RKO (cell line): ENCODE data around the gene CYP1B1.
"Not testable (repeated sequence)": the region's sequence is repeated elsewhere in the genome, so short reads cannot be mapped to it uniquely, and the experiment has no call there.

Experiments used
- DNase-seq: peaks from one replicate; pipeline ENCODE4 v3.0.0-alpha.2; 2016; ENCODE audit warnings: low spot score

CYP1B1 gene

GRCh38 chr2:38098421-38099098 is 22.6 kb upstream of the CYP1B1 start:
- no peak for DNase-seq

DNA sequence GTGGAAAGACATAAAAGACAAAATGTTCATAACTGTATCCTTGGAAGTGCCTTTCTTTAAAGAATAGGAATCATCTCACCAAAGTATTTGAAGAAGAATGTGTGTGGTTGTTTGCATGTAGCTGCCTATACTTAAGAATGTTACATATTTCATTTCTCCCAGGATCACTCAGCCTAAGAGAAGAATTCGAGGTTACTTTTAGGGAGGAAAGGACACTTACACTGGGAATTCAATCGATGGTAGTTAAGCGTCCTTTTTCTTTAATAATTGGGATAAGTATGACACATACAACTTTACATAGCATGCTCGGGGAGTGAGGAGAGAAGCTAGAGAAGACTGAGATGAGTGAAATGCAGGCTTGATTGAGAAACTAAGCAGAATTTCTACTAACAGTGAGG is 22.0 kb upstream of the CYP1B1 start:
- no peak for DNase-seq

DNA sequence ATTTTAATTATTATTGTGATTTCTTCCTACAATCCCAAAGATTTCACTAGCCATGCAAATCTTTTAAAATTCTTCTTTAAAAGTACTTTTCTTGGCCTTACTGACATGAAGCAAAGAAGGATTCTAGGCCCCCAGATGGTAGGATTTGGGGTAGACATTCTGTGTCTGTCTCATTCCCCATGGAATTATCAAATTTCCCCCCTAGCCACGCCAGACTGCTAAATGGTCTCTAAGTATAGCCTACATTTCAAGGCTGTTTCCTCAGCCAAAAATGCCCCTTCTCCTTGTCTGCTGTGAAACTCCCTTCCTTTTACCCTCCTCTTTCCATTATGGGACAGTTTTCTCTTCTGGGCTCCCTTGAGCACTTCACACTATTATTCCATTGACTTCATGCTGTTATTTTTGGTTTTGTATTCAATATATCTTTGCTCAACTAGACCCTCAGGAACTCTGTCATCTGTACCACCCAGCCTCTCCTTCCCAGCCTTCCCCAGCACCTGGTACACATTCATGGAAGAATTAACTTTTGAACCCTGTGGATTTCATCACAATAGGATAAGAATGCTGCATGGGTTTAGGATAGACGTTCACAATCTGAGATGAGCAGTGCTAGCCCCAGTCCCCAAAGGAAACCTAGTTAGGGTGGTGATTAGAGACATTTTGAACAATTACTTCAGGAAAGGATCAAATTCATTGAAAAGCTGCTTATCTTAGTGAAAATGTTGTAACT is 21.5 kb upstream of the CYP1B1 start:
- no peak for DNase-seq

DNA sequence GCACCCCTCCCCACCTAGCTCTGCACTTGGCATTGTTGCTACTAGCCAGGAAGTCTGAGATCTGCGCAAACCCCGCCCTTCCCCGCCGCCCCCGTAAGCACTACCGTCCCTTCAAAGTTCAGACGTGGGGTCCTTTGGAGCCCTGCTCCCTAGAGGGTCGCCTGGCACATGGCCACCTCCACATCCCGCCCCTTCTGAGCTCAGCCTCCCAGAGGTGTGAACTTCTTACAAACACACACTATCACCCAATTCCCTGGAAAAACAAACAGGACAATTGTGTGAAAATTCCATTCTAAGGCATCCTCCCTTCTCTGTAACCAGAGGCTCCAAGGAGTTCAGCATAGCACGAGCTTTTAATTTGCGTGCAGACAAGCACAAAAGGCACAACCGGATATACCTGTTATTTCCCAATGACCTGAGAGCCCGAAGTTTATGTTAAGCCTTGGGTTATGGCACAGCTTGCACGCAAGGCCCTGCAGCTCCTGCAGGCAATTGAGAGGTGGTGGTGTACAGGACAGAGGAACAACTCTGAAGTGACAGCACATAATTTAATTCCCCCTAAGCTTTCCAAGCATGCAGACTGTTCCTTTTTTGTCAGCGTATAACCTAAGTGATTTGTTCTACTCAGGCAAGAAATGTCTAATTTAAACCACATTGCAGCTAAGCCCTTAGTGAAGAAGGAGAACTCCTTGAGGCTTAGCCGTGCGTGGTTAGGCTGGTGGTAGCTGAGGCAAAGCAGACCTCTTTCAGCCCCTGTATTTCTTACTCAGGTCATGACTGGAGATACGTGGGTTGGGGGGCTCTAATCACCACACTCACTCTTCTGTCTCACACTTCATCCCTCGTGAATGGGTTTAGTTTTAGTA is 20.3 kb upstream of the CYP1B1 start:
- no peak for DNase-seq

DNA sequence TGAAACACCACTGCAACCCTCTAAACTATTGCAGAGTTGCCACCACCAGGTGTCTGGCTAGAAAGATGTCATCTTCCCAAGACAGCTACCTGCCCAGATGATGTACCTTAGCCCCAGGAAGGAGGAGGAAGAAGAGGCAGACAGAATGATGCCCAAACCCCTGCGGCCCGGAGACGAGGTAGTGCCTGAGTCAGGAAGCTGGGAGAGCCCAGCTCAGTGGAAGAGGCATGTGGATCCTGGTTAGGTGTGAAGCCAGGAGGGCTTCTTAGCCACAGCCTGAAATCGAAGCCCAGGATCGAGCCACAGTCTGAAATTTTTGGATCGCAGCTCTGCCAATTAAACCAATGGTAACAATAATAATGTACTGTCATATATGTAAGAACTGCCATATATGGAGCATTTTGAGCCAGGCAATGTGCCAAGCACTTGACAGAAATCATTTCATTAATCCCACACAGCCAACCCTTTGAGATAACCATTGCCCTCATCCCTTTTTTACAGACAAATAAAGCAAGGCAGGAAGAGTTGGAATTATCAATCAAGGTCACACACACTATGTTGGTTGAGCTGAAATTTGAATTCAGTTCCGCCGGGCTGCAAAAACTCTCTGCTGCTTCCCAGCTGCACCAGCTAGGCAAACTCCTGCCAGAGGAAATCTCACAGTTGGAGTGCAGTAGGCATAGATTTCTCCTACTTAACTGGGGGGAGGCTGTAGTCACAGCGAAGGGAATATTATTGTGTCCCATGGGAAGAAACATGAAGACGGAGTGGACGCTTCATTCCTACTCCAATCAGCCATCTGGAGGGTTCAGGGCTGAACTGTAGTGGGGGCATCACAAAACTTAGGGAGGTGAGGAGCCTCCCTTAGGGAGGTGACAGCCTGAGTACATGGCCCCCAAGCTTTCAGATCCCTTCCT is 19.4 kb upstream of the CYP1B1 start:
- DNase-seq: no peak

DNA sequence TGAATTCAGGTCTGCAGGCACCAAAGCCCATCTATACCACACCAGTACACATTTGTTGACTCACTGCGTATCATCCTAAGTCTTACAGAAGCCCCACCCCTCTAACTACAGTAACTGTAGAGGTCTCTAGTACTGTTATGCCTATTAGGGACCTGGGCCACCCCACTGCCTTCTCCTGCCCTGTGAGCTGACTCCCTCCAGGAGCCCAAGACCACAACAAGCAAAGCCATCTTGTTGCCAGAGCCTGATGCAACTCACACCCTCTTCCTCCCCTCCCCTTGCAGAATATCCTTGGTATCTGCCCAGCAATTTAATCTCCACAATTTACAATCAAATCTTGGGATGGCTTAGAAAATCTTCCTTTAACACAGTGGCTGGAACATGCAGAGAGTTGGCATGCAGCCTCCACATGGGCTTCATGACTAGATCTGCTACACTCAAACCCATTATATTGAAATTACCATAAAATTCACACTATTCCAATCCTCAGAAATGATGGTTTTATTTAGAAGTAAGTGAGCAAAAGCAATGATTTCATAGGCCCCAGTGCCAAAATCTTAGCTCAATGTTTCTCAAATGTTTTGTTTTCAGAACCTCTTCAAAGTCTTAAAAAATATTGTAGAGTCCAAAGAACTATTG is 17.7 kb upstream of the CYP1B1 start:
- no peak for DNase-seq

DNA sequence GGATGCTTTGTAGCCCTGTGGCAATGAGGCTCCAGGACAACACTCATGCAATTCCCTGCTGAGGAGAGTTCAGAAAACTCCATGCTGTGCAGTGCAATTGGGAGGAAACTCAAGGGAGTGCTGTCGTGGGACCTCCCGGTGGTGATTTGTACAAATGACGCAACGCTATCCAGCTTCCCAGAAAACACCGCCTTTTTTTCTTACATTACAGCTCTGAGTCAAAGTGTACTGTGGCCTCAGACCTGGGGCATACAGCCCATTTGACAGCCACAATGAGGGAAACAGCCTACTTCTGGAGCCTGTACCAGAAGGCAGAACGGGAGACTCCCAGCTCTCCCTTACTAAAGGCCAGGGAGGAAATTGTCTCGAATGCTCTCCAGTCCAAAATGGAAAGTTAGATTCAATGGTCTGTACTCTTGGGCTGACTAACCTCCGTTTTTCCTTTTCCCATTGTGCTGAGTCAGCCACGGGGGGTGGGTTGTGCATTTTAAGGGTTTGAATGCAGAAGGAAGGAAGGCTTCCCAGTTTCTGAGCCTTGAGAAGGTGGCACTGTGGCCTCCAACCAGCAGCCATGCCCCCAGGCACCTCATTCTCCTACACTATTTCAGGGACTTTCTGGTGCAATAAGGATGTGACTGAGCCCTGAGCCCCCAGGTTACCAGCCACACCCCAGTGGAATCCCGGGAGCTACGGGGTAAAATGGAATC is 16.4 kb upstream of the CYP1B1 start:
- no peak for DNase-seq

- DNase-seq: no peak
Observed at GRCh38 chr2:38091760-38092159, 15.8 kb upstream of the CYP1B1 start.

DNA sequence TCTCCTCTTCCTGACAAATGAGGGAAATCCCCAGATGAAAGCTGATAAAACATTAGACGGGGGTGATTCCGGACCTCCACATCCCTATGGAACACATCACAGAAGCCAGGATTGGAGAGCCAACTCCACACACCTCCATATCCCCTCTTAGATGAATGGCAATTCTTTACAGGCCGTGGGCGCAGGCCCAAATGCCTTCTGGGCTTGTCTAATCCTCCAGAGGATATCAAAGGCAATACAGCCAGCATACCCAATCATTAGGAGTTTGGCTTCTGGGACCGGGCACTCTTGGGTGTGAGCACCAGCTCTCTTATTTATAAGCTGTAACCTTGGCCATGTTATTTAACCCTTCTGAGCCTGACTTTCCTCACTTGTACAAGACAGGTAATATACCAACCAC is 15.0 kb upstream of the CYP1B1 start:
- DNase-seq: no peak

GRCh38 chr2:38090212-38090611 is 14.3 kb upstream of the CYP1B1 start:
- DNase-seq: not testable (repeated sequence)

DNA sequence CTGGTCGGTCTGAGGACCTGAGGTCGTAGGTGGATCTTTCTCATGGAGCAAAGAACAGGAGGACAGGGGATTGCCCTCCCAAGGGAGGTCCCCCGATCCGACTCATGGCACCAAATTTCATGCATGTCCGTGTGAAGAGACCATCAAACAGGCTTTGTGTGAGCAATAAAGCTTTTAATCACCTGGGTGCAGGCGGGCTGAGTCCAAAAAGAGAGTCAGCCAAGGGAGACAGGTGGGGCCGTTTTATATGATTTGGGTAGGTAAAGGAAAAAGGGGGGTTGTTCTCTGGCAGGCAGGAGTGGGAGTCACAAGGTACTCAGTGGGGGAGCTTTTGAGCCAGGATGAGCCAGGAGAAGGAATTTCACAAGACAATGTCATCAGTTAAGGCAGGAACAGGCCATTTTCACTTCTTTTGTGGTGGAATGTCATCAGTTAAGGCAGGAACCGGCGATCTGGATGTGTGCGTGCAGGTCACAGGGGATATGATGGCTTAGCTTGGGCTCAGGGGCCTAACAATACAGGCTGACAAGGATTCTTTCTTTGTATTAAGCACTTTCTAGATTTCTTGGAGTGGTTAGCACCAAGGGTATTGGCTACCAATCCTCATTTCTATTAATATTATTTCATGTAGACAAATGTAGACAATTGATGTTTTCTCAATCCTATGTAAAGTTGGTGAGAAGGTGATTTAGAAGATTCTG is 10.2 kb upstream of the CYP1B1 start:
- DNase-seq: not testable (repeated sequence)

DNA sequence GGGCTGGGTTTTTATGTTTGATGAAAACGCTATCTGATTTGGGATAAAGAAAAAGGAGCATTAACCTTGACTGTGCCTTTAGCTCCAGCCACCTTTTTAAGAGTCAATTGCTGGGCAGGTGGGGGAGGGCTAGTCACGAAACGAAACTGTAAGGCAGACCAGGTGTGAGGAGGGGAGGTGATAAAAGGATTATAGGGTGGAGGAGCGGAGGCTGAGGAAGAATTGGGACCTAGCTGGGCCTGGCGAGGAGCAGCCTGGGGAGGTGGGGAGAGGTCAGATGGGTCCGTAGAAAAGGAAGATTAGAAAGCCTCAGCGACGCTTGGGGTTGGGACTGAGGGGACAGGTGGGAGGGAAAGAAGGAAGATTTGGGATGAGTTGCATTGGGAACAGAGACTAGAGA is 8.6 kb upstream of the CYP1B1 start:
- not testable (repeated sequence) for DNase-seq

DNA sequence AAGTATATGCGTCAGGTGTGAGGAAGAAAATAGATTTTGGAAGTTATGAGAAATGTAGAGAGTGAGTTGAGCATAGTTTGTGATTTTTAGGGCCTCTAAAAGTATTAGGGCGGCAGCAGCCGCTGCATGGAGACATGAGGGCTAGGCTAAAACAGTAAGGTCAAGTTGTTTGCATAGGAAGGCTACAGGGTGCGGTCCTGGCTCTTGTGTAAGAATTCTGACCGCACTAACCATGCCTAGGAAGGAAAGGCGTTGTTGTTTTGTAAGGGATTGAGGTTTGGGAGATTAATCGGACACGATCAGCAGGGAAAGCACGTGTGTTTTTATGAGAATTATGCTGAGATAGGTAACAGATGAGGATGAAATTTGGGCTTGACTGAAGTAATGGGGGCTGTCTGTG is 6.8 kb upstream of the CYP1B1 start:
- not testable (repeated sequence) for DNase-seq

- DNase-seq: no peak
Observed at GRCh38 chr2:38080346-38080745, 4.4 kb upstream of the CYP1B1 start.

DNA sequence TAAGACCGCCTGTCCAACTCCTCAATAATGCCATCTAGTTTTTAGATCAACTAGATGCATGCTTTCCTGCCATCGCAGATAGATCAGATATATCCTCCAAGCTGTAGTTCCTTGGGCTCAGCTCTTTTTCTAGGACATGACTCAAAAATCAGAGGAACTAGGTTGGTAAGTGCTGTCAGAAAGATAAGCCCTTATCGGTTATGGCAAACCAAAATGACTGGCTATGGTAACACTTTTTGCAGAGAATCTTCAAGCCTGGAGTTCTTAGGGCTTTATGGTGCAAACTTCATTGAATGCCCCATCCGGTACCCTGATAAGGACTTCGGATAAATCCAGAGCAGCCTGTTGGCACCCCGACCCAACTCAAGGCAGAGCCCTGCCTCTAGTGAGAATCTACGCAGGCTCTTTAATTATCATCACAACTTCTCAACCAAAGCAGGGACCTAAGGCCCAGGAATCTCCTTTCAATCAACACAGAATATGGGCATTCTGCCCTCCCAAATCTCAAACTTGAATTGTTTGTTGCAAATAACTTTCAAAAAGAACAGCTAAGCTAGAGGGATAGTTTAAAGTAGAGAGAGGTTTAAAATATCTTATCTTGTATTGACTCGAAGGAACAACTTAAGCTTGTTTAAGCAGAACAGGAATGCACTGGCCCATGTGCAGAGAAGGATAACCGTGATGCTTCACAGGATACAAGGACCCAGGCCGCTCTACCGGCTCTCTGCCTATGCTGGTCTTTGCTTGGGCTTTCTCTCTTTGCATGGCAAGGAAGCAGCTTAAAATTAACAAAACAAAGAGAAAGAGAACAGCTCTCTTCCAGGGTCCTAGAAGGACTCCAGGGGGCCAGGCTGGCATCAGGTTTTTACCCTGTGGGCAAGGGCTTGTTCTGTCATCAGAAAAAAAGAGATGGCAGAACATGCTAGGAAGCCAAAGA is 3.4 kb upstream of the CYP1B1 start:
- DNase-seq: no peak

DNA sequence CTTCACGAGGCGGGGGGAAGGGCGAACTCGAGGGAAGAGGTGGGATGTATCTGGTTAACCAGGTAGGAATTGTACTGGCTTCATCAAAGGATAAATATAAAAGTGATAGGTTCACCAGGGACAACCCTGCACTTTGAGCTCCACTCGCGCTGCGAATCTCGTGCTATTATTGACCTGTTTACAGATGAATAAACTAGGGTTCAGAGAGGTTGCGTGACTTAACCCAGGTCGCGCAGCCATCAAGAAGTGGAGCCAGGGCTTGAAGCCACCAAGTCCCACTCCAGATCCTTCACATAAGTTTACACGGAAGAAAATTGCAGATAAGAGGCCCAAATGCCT is 1.4 kb upstream of the CYP1B1 start:
- DNase-seq: no peak

GRCh38 chr2:38076710-38077430 is 919 bp upstream of the CYP1B1 start:
- no peak for DNase-seq

DNA sequence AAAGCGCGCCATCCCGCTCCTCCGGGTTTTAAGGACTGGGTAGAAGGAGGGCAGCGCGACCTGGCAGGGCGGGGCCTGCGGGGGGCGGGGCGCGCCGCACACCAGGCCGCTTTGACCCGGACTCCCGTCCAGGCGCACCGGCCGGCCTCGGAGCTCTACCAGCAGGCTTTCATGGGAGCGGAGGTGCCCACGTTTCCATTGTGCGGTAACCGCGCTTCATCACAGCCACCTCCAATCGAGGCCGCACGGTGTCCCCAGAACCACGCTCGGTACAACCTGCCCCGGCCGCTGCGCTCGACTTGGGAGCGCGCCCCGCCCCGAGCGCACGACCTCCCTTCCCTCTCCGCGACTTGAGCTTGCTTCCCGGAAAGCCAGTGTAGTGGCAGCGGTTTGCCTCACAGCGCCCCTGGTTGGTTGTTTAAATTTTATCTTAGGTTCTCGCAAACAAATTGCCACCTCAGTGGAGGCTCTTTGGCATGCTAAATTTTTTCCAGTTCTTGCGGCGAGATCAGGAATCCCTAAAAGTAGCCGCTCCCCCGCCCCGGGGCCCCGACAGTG is 280 bp upstream of the CYP1B1 start:
- no peak for DNase-seq
